ENCODE data around the gene ELK3.

- TF ChIP-seq FOS (IDR thresholded peaks at IDR 0.05; ENCODE audit: extremely low read depth, insufficient read length) (no peak), ZC3H4 (CRISPR knock-in tag; IDR thresholded peaks at IDR 0.05; ENCODE audit: borderline replicate concordance) (no peak), JUN (IDR thresholded peaks at IDR 0.05; ENCODE audit: borderline replicate concordance, low read depth, low read length) (no peak), JUN (CRISPR knock-in tag; IDR thresholded peaks at IDR 0.05; ENCODE audit: borderline replicate concordance) (no peak), ZNF133 (CRISPR knock-in tag; IDR thresholded peaks at IDR 0.05) (no peak), VEZF1 (CRISPR knock-in tag; IDR thresholded peaks at IDR 0.05) (no peak), CTCF (IDR thresholded peaks at IDR 0.05 in 2 of 3, conservative IDR thresholded peaks at IDR 0.05 in 1 of 3; ENCODE audit: insufficient read depth in 2 of 3, low read depth in 1 of 3, low read length in 3 of 3) (no peak), KDM1A (IDR thresholded peaks at IDR 0.05) (no peak), ZNF224 (CRISPR knock-in tag; IDR thresholded peaks at IDR 0.05) (no peak), POLR2A (conservative IDR thresholded peaks at IDR 0.05) (no peak), SMARCC2 (IDR thresholded peaks at IDR 0.05; ENCODE audit: low read depth) (no peak), HCFC1 (IDR thresholded peaks at IDR 0.05; ENCODE audit: low read depth, low read length) (no peak), U2AF2 (optimal IDR thresholded peaks at IDR 0.05; ENCODE audit: low read depth, low read length) (no peak), RBM39 (optimal IDR thresholded peaks at IDR 0.05; ENCODE audit: low read depth, low read length) (no peak)
Observed at GRCh38 chr12:96156211-96156610, 38.0 kb upstream of the ELK3 start.
